GM19099 (cell line): ENCODE measurements around the gene ARHGAP15.

Source experiments
- POLR2A ChIP-seq: IDR thresholded peaks from 3 replicates; pipeline ENCODE4 v1.6.1; 2011; ENCODE audit warnings: low read depth; ENCODE audit not compliant: insufficient read length; ENCODE audit errors: extremely low read depth

The ARHGAP15 gene

DNA sequence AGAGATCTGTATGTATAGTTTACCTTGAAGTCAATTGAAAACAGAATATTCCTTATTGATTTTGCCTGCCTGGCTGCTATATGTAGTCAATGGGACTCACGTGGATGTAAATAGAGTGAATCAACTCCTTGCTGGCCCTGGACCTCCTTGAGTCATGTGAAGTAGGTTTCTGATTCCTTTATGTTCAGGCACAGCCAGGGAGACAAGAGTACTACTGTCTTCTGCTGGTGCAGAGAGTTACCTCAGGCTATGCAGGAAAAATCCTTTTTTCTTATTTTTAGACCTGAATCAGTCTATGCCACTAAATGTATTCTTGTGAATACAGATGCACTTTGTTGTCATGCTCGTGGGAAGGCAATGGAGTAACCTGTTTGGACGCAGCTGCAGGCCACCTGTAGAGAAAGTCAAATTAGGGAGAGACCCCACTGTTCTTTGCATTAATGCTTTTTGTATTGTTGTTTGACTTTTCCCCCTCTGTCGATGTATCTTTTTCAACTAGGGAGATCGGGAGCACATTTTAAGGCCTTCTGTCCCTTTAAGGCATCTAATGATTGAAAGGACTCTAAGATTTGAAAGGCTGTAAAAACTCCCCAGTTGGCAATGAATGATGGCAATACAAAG, 473.9 kb downstream of the ARHGAP15 start:
- TF ChIP-seq POLR2A, result no peak

DNA sequence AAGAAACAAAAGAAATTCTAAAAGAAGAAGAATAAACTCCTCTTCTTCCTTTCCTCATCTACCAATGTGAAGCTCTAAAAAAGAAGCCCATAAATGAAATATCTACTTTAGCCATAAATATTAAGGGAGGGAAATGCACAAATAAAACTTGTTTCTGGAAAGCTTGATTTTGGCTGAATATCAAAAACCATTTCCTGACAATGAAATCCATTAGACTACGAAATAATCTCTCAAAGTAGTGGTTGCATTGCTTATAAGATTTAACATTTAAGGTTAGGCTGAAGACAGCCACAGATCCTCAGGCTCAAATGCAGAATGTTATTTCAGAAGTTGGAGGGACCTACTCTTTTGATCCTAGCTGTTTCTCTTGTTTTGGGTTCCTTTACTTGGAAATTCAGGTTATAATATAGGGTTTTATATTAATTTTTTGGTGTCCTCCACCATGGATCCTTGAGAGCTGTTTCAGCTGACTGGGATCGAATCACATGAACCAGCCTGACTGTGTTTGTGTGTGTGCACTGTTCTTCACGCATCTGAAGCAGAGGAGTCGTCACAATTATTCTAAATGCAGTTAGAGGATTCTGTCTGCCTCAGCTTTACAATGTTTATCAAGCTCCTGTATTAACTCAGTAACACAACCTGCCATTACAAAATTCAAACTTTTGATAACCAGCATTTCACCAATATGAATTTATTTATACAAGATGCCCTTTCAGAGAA, 474.8 kb downstream of the ARHGAP15 start:
- TF ChIP-seq POLR2A, result no peak

DNA sequence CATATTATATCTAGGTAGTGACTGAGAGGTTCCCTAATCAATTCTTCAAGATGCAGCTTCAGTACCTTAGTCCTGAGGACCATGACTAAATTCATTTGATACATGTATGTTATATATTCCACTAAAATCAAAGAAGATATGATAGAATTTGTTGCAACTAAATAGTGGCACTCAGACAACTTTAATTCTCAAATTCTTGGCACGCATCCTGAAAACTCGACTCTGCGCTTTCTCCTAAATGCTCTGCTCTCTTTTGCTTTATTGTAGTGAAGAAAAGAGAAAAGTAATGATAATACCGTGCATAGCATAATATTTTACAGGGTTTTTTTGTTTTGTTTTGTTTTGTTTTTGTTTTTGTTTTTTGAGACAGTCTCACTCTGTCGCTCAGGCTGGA, 475.3 kb downstream of the ARHGAP15 start:
- TF ChIP-seq POLR2A, result no peak

DNA sequence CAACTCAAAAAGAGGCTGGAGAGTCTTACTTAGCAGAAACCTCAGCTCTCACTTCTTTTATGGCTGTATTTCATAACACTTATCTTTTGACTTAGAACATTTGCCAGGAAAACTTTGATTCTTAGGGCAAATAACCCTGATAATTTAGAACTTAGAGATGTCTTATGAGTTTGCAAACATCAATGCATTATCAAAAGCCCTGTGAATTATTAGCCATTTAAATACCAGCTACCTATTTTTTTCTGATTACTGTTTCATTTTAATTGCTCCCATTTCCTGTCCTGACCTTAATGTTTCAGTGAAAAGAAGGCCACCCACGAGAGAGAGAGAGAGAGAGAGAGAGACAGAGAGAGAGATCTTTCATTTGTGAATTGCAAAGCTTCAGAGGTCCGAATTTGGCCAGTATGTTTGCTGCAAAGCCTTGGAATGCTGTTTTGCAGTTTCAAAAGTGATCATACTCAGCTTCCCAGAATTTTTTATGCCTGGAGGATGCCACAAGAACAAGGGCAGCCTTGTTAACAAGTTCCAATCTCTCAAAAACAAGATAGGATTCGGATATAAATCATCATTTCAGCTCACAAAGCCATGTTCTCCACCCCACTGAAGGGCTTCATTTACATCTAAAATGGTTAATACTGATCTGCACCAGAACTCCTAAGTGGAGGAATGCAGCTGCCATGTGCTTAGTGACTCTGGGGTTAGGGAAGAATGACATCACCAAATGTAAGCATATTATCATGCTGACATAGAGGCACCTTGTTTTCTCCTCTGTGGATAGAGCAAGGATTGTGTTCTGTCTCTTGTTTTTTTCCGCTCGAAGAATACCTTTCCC, 478.2 kb downstream of the ARHGAP15 start:
- no peak for TF ChIP-seq POLR2A

DNA sequence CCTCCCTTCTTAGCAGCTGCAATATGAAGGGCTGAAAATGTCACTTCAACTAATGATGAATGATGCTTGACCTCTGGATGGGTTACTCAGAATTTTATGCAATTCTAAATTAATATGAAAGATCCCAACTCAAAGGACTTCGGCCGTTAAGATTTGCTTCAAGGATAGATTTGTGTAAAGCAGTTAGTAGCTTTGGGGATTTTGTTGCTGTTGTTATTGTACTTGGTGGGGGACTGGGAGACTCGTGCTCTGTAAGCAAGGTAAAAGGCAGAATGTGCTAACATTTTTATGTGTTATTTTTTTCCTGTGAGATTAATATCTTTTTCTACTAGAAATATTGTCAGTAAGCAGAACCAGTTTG, 478.8 kb downstream of the ARHGAP15 start:
- TF ChIP-seq POLR2A, result no peak

DNA sequence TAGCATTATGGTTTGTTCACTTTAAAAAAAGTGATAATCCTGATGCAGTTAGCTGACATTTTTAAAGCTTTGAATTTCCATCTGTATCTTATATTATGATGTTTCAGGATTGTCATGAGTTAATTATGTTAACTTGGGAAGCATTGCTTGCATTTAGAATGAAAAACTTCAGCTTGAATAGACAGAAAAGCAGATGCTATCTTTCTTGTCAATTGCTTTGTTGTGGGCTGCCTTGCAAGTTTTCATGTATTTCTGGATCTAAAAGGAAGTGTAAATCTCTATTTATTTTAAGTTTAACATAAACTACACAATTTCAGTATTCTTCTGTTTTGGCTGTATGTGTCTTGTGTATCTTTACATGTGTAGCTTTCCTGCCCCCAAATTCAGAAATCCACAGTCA, 479.5 kb downstream of the ARHGAP15 start:
- TF ChIP-seq POLR2A, result no peak

DNA sequence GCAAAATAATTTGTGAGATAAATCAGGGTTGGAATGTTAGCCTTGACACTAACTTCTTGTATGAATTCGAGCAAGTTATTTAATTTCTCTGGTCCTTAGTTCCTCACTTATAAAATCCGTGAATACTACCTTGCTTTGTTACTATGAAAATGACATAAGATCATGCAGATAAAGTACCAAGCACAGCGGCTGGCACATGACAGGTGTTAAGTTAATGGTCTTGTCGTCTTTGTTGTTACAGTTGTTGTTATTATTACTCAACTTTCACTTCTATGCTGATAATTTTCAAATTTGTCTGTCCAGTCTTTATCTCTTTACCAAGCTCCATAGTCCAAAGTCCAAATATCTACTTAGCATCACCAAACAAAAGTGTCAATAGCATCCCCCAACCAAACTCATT, 482.1 kb downstream of the ARHGAP15 start:
- TF ChIP-seq POLR2A, result no peak

DNA sequence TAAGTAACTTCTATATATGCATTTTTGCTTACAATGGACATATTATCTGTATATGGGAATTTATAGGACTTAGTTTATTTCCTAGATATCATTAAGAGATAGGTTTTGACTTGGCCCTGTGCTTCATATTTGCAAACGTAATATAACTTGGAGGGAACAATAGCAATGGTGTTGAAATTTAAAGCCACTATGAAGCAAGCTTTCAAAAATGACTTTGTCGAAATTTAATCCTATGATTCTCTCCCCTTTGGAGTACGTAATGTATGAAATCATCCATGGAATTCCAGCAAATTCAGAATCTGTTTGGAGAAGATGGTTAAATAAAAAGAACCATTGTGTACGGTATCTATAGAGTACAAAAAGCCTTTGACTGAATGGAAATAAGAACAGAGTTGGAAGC, 486.3 kb downstream of the ARHGAP15 start:
- TF ChIP-seq POLR2A, result no peak

DNA sequence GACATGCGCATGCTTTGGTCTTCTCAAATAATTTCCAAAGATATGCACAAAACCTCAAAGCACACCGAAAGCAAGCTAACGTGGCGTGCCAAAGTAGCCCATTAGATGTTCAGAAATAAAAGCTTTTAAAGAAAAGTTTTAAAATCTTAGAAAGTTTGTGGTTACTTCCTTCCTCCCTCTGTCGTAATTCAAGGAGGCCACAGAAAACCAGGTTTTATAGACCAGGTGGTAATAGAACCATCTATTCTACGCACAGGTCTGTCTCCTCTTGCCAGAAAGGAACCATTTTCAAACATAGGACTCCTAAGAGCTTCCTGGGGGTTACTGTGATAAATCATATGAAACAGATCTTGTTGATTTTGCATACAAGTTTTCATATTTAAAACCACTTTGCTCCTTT, 487.2 kb downstream of the ARHGAP15 start:
- no peak for TF ChIP-seq POLR2A

DNA sequence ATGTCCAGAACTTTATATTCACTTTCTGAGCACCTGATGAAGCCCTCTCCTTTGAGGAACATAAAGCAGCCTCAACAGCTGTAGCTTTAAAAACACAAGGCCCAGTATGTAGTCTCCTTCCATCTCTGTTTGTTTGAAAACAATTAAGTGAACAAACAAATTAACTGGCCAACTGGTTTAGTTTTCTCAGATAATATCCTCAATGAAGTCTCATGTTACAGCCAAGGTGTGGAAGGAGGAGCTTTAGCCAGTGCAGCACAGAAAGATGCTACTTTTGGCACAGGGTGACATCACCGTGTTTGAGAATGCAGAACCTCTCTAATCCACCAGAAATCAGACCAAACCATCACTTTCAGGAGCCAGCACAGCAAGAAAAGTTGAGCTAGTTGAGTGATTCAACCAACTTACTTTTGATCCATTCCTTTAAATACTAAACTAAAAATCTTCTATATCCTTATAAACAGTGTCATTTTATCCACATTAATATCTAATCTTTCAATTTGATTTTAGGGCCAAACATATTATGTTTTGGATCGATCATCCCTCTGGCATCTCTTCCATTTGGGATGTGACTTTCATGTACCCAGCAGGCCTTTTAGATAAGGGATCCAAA, 488.7 kb downstream of the ARHGAP15 start:
- no peak for TF ChIP-seq POLR2A

DNA sequence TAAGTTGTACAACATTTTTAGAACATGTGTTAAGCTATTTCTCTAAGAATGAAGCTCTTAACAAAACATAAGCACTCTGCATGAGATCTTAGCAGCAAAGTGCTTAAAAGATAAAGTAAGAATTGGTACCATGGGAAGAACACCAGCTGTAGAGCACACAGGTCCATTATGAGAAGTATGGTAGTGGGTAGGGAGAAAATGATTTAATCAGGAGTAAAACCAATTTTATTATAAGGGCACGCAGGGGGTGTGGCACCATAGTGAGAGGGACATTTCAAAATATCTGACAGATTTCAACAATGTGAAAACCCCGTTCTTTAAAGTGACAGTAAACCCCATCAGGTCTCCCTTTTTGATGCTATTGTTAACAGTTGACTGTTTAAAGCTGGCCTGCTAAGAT, 492.9 kb downstream of the ARHGAP15 start:
- no peak for TF ChIP-seq POLR2A

DNA sequence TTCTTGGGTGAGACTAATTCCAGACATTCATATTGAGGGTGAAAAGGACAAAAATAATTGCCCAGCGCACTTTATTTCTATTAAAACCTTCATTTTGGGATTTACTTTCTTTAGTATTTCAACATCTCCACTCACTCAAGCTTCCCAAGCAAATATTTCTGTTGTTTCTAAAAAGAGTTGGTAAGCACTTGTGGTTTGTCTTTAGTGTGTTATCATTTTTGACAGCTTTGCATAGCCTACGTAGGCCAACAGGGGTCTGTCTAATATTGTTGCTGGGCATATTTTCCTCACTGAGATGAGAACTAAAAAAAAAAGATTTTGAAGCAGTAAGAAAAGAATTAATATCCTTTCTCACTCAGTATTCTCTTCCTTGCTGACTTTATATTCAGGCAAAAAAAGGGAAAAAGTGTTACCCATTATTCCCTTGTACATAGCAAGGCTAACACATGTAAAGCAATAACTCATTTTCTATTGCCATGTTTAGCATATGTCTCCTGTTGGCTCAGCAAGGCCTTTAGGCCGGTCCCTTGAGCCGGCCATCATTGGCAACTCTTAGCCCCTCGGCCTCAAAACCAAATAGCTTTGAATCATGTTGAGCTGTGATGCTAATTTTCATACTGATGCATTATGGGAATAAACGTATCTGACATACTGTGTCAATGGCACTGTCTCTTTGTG, 494.2 kb downstream of the ARHGAP15 start:
- no peak for TF ChIP-seq POLR2A

DNA sequence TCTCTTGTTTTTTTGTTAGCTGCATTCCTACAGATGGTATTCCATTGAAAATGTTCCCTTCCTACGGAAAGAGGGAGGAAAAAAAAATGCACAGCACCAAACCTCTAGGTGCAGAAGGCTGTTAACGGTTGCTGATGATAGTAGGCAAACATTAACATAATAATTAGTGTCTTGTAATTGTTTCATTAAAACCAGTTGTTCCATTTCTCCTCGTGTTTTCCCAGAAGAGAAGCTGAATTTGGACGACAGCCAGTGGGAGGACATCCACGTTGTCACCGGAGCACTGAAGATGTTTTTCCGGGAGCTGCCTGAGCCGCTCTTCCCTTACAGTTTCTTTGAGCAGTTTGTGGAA, 494.7 kb downstream of the ARHGAP15 start:
- TF ChIP-seq POLR2A, result no peak

DNA sequence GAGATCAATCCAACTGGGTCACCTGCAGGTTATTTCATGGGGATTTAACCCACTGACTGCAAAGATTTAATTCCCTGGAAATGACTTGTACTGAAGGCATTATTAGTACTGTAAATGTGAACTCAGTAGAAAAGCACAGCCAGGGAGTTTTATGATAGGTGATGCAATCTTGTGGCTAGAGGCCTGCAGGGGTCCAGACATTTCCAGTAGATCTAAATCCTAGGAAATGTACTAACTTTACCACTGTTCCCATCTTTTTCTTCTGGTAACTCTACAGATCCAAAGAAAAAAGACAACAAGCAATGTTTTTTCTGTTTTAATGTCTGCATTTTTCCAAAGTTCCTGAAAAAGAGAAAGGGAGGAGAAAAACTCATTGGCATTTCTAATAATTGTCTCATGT, 500.1 kb downstream of the ARHGAP15 start:
- TF ChIP-seq POLR2A, result no peak

DNA sequence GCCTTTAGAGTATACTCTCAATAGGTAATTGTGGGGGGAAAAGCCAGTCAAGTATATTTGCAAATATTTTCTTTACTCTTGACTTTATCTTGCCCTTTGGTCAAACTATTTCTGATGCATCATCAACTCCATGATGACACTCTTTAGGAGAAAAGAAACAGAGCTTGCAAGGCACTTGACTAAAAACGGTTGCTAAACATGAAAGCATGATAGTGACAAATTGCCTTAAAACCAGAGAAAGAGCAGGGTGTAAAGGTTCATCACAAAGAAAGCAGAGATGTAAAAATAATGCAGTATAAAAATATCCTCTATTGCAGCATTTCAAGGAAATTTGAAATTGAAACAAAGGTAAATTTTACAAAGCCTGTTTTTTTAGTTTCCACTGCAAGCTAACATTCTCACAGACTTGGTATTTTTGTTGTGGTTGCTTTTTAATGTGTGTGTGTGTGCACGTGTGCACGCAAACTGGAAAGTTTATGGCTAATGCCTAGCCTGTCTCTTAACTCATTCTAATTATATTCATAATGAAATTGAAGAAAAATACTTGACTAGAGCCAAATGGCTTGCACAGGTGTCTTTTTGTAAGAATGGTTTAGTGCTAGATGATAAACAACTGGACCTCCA, 503.6 kb downstream of the ARHGAP15 start:
- no peak for TF ChIP-seq POLR2A

DNA sequence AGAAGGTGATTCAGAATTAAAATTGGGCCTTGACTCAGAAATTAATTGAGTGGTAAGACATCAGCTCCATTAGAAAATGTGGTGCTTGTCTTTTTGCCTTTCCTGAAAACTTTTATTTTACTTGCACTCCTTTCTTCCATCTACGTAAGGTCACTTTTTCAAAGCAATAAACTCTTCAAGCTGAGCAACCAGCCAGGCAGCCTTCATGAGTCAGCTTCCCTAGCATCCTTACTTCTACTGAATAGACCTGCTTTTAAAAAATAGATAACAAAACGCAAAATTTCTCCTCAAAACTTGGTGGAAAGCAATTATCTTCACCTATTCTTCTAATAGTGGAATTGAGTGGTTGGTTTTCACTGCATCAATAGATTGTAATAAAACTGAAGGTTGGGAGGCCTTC, 504.2 kb downstream of the ARHGAP15 start:
- no peak for TF ChIP-seq POLR2A

DNA sequence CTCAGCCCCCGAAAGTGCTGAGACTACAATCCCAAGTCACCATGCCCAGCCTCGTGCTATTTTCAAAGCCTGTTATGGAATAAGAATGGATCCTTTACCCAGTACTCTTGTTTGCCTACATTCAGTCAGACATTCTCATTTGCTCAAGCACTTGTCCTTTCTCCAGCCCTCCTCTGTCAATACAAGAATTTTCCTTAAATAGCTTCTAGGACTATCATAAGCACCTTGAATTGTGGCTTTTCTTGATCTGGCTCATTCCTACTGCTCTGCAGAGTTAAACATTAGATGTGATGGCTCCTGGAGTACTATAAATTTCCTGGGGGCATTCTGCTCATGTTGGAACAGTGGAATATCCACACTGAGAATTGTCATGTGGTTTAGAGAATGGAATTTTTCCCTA, 506.1 kb downstream of the ARHGAP15 start:
- no peak for TF ChIP-seq POLR2A
